Duodenal mucosa (tissue), 2 donors: Measurements from ENCODE around the gene MFRP.
A peak's percentile ranks its signal among the peaks of the same experiment; 100 is the strongest.

Experiments
- H3K27ac ChIP-seq: one replicate; pipeline ENCODE4 v1.7.0; 2013; ENCODE audit warnings: low read depth, low read length
- H3K27me3 ChIP-seq, 2 donors: one replicate each; pipeline ENCODE4 v1.7.0; 2013; ENCODE audit warnings: low read length in 2 of 2, control low read depth in 1 of 2; ENCODE audit not compliant: insufficient read depth in 2 of 2, control insufficient read depth in 1 of 2
- H3K36me3 ChIP-seq, 2 donors: one replicate each; pipeline ENCODE4 v1.7.0; 2013; ENCODE audit warnings: low read length in 2 of 2, control low read depth in 1 of 2; ENCODE audit not compliant: insufficient read depth in 2 of 2, control insufficient read depth in 1 of 2
- H3K4me1 ChIP-seq, 2 donors: one replicate each; pipeline ENCODE4 v1.7.0; 2013; ENCODE audit warnings: low read length in 2 of 2, control low read depth in 1 of 2; ENCODE audit not compliant: insufficient read depth in 2 of 2, control insufficient read depth in 1 of 2
- H3K4me3 ChIP-seq, 2 donors: one replicate each; pipeline ENCODE4 v1.7.0; 2013; ENCODE audit warnings: low read length in 2 of 2, low read depth in 1 of 2
- H3K9ac ChIP-seq, 2 donors: one replicate each; pipeline ENCODE4 v1.7.0; 2013; ENCODE audit warnings: low read length in 2 of 2, low read depth in 1 of 2
- H3K9me3 ChIP-seq, 2 donors: one replicate each; pipeline ENCODE4 v1.7.0; 2013; ENCODE audit warnings: low read length in 2 of 2, control low read depth in 1 of 2; ENCODE audit not compliant: control insufficient read depth in 1 of 2

Gene MFRP

DNA sequence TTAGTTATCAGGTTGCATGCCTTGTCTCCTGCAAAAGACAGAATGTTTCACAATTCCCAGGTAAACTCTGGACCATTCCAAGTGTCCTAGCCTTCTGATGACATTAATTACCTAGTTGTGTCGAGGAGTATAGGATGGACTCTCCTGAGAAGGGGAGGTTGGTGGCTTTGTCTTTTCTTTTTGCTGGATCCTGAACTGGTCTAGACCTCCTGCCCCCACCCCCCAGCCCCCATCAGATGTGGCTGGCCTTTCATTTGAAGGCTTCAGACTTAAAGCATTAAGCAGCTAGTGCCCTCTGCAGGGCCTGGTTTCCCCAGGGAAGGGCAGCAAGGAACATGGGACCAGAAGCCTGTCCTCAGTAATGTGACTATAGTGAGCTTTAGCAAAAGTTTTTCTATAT is 39.3 kb downstream of the MFRP start:
- Histone ChIP-seq H3K4me3 (no peak overlapping the region), H3K9me3 (no peaks in the 10 kb centered on the region), H3K36me3 (peaks cover 21 to 24% of the 10 kb centered on the region in 2 donors), H3K27me3 (no peaks in the 10 kb centered on the region), H3K9ac (no peak overlapping the region), H3K27ac (no peak overlapping the region), H3K4me1 (no peaks in the 10 kb centered on the region)

- Histone ChIP-seq H3K9ac (no peak overlapping the region), H3K36me3 (peaks cover 22 to 31% of the 10 kb centered on the region in 2 donors)
Measured at GRCh38 chr11:119306373-119306890, 40.1 kb downstream of the MFRP start.

GRCh38 chr11:119305556-119306372 is 40.7 kb downstream of the MFRP start:
- no peak overlapping the region for H3K4me3 ChIP-seq
- peaks cover 26 to 38% of the 10 kb centered on the region in 2 donors for H3K36me3 ChIP-seq
- H3K27ac ChIP-seq = no peak overlapping the region
- no peaks in the 10 kb centered on the region for H3K27me3 ChIP-seq
- H3K9me3 ChIP-seq = no peaks in the 10 kb centered on the region
- H3K9ac ChIP-seq = no peak overlapping the region
- H3K4me1 ChIP-seq = no peaks in the 10 kb centered on the region

More at GRCh38 chr11:119306373-119306890, 40.1 kb downstream of the MFRP start:
- H3K27ac ChIP-seq = peak overlapping the region; percentile 35
- H3K4me1 ChIP-seq = no peaks in the 10 kb centered on the region
- H3K4me3 ChIP-seq = no peak overlapping the region
- H3K27me3 ChIP-seq = no peaks in the 10 kb centered on the region
- no peaks in the 10 kb centered on the region for H3K9me3 ChIP-seq

- Histone ChIP-seq H3K27me3 (no peaks in the 10 kb centered on the region), H3K27ac (no peak overlapping the region), H3K9ac (no peak overlapping the region), H3K9me3 (no peaks in the 10 kb centered on the region), H3K4me3 (no peak overlapping the region), H3K36me3 (peaks cover 51 to 60% of the 10 kb centered on the region in 2 donors), H3K4me1 (no peaks in the 10 kb centered on the region)
Measured at GRCh38 chr11:119303227-119303718, 43.2 kb downstream of the MFRP start.

GRCh38 chr11:119300198-119300964 is 46.1 kb downstream of the MFRP start:
- Histone ChIP-seq H3K36me3 (peaks cover 58 to 68% of the 10 kb centered on the region in 2 donors), H3K27me3 (no peaks in the 10 kb centered on the region), H3K9me3 (no peaks in the 10 kb centered on the region), H3K4me3 (no peak overlapping the region), H3K9ac (no peak overlapping the region), H3K4me1 (no peaks in the 10 kb centered on the region), H3K27ac (no peak overlapping the region)

DNA sequence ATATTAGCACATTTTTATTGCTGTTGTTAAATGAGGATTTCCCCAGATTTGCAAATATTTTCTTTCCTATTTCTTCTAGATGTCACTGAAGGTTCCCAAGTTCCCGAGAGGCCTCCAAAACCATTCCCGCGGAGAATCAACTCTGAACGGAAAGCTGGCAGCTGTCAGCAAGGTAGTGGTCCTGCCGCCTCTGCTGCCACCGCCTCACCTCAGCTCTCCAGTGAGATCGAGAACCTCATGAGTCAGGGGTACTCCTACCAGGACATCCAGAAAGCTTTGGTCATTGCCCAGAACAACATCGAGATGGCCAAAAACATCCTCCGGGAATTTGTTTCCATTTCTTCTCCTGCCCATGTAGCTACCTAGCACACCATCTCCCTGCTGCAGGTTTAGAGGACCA is 47.1 kb downstream of the MFRP start:
- Histone ChIP-seq H3K9me3 (no peaks in the 10 kb centered on the region), H3K36me3 (peaks cover 54 to 68% of the 10 kb centered on the region in 2 donors), H3K4me3 (no peak overlapping the region), H3K27ac (no peak overlapping the region), H3K9ac (no peak overlapping the region), H3K27me3 (no peaks in the 10 kb centered on the region), H3K4me1 (no peaks in the 10 kb centered on the region)

DNA sequence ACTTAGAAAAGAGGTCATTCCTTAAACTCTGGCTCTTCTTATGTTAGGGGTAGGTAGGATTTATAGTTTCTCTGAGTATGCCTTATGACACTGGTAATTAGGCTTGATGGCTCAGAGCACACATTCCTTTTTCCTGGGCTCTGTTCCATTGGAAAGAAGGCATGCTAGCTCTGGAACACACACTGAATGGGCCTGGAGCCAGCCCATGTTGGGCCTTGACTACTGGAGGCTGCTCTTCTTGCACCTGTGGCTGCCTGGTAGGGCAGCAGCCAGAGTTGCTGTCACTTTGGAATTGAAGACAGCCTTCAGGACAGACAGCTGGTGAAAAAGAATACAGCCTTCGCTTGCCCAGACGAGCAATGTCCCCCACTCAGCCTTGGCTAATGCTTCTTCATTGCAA is 47.8 kb downstream of the MFRP start:
- no peaks in the 10 kb centered on the region for H3K27me3 ChIP-seq
- no peaks in the 10 kb centered on the region for H3K9me3 ChIP-seq
- H3K36me3 ChIP-seq = peaks cover 50 to 63% of the 10 kb centered on the region in 2 donors
- H3K27ac ChIP-seq = no peak overlapping the region
- no peaks in the 10 kb centered on the region for H3K4me1 ChIP-seq
- no peak overlapping the region for H3K9ac ChIP-seq
- no peak overlapping the region for H3K4me3 ChIP-seq

DNA sequence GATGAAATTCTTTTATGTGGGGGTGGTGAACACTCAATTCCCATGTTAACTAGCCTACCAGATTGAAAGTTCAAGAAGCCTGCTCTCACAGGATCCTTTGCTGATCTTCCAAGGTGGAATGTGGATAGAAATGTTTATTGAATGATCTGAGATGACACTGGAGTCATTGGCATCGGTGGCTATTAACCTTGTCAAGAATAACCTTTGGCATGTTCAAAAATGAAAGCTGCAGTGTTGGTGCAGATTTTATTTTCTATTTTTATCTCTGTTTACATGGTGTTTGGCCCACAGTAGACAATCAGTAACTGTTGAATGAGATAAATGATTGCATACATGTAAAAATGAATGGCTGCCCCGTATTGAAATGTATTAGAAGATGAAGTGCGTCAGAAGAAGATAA is 48.6 kb downstream of the MFRP start:
- Histone ChIP-seq H3K4me1 (no peaks in the 10 kb centered on the region), H3K9me3 (no peaks in the 10 kb centered on the region), H3K9ac (no peak overlapping the region), H3K36me3 (peaks cover 43 to 58% of the 10 kb centered on the region in 2 donors), H3K27ac (no peak overlapping the region), H3K4me3 (no peak overlapping the region), H3K27me3 (no peaks in the 10 kb centered on the region)

- Histone ChIP-seq H3K4me3 (no peak overlapping the region), H3K9ac (no peak overlapping the region), H3K36me3 (peaks cover 32 to 51% of the 10 kb centered on the region in 2 donors)
Measured at GRCh38 chr11:119295178-119295577, 51.3 kb downstream of the MFRP start.

DNA sequence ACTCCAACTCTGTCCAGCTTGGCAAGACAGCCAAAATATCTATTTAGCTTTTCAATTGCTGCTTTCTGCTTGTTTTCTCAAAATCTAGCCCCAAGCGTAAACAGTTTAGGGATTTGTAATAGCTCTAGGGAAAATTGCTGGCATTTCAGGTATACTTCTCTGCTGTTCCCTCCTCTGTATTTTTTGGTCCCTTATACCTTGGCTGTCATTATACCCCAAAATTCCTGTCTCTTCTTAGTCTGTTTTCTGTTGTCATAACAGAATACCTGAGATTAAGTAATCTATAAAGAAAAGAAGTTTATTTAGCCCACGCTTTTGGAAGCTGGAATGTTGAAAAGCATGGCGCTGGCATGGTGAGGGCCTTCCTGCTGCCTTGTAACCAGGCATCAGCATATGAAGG is 53.0 kb downstream of the MFRP start:
- Histone ChIP-seq H3K27me3 (no peaks in the 10 kb centered on the region), H3K4me1 (no peaks in the 10 kb centered on the region), H3K9me3 (peaks cover 0 to 6% of the 10 kb centered on the region in 2 donors), H3K36me3 (peaks cover 15 to 41% of the 10 kb centered on the region in 2 donors), H3K4me3 (no peak overlapping the region), H3K27ac (no peak overlapping the region), H3K9ac (no peak overlapping the region)

More at GRCh38 chr11:119295178-119295577, 51.3 kb downstream of the MFRP start:
- peaks cover 0 to 6% of the 10 kb centered on the region in 2 donors for H3K9me3 ChIP-seq
- no peaks in the 10 kb centered on the region for H3K27me3 ChIP-seq
- H3K27ac ChIP-seq = no peak overlapping the region
- no peaks in the 10 kb centered on the region for H3K4me1 ChIP-seq
